Lower lobe of right lung (tissue), 2 donors: Measurements from ENCODE around the gene AKT3. TPM values are rescaled to one million over a fixed set of nuclear protein-coding genes. Genes with fewer than 3 reads are reported as not detected.

Source experiments
- ATAC-seq, 2 donors: fragments of 200-7000 bp; cut with Tn5 transposase; one replicate each; pipeline ENCODE4 v1.9.1; 2020 to 2022; ENCODE audit warnings: mild to moderate bottlenecking in 2 of 2, moderate library complexity in 2 of 2
- DNase-seq: peaks from one replicate; pipeline ENCODE4 v3.0.0-alpha.2; 2020
- H3K27ac ChIP-seq: fragments of 200-600 bp; one replicate; pipeline ENCODE4 v1.8.0; 2022
- H3K27me3 ChIP-seq: fragments of 200-600 bp; one replicate; pipeline ENCODE4 v1.8.0; 2022; ENCODE audit warnings: low read depth
- H3K36me3 ChIP-seq: fragments of 200-600 bp; one replicate; pipeline ENCODE4 v1.8.0; 2022; ENCODE audit warnings: mild to moderate bottlenecking
- H3K4me1 ChIP-seq: fragments of 200-600 bp; one replicate; pipeline ENCODE4 v1.8.0; 2022
- H3K4me3 ChIP-seq: fragments of 200-600 bp; one replicate; pipeline ENCODE4 v1.8.0; 2022; ENCODE audit warnings: mild to moderate bottlenecking
- H3K9me3 ChIP-seq: fragments of 200-600 bp; one replicate; pipeline ENCODE4 v1.8.0; 2022
- intact Hi-C: fragments of 100-400 bp; cut with DNase I; formaldehyde crosslinking; loops from one replicate; pipeline ENCODE4 v1.11.0; 2022
- total RNA-seq: library from RNA; stranded (reverse); fragmentation: NEBNext Ultra II Directional; extraction: Animal tissue kit (Norgen Biotek cat#: 25700); gene quantifications from one replicate; pipeline ENCODE4 v1.2.1, GENCODE V29; 2021
- TF ChIP-seq, protein P1 (sequence below): fragments of 200-600 bp; IDR thresholded peaks from one replicate; pipeline ENCODE4 v1.8.0; 2022; ENCODE audit warnings: antibody characterized with exemption, mild to moderate bottlenecking
- donor health status: DM: no; HTN: yes; CAD: no; lungs with severe emphysema.

The AKT3 gene
- total RNA-seq, 1 donor from 2014 or later = 52.5 TPM

DNA sequence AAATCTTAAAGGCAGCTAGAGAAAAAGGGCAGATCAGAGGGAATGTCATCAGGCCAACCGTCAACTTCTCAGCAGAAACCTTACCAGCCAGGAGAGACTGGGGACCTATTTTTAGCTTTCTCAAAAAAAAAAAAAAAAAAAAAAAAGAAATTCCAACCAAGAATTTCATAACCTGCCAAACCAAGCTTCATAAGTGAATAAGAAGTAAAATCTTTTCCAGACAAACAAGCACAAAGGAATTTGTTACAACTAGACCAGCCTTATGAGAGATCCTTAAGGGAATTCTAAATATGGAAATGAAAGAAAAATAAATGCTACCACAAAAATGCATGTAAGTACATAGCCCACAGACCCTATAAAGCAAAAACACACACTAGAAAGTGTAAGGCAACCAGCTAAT is 267.7 kb downstream of the AKT3 start:
- H3K4me1 ChIP-seq = no peaks in the 10 kb centered on the region
- no peak overlapping the region for H3K27ac ChIP-seq
- H3K4me3 ChIP-seq = no peak overlapping the region
- H3K27me3 ChIP-seq = no peaks in the 10 kb centered on the region
- ATAC-seq (no peak), DNase-seq (no peak)
- H3K36me3 ChIP-seq = no peaks in the 10 kb centered on the region
- intact Hi-C loops = no loop called here
- H3K9me3 ChIP-seq = peaks cover 33% of the 10 kb centered on the region
- TF ChIP-seq, protein P1, sequence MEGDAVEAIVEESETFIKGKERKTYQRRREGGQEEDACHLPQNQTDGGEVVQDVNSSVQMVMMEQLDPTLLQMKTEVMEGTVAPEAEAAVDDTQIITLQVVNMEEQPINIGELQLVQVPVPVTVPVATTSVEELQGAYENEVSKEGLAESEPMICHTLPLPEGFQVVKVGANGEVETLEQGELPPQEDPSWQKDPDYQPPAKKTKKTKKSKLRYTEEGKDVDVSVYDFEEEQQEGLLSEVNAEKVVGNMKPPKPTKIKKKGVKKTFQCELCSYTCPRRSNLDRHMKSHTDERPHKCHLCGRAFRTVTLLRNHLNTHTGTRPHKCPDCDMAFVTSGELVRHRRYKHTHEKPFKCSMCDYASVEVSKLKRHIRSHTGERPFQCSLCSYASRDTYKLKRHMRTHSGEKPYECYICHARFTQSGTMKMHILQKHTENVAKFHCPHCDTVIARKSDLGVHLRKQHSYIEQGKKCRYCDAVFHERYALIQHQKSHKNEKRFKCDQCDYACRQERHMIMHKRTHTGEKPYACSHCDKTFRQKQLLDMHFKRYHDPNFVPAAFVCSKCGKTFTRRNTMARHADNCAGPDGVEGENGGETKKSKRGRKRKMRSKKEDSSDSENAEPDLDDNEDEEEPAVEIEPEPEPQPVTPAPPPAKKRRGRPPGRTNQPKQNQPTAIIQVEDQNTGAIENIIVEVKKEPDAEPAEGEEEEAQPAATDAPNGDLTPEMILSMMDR = no peak

GRCh38 chr1:243580984-243581383 is 269.1 kb downstream of the AKT3 start:
- TF ChIP-seq, protein P1 = no peak
- ATAC-seq (no peak), DNase-seq (no peak)
- Histone ChIP-seq H3K4me1 (no peaks in the 10 kb centered on the region), H3K9me3 (peaks cover 33% of the 10 kb centered on the region), H3K27me3 (no peaks in the 10 kb centered on the region), H3K27ac (no peak overlapping the region), H3K4me3 (no peak overlapping the region), H3K36me3 (no peaks in the 10 kb centered on the region)
- intact Hi-C loops = no loop called here

DNA sequence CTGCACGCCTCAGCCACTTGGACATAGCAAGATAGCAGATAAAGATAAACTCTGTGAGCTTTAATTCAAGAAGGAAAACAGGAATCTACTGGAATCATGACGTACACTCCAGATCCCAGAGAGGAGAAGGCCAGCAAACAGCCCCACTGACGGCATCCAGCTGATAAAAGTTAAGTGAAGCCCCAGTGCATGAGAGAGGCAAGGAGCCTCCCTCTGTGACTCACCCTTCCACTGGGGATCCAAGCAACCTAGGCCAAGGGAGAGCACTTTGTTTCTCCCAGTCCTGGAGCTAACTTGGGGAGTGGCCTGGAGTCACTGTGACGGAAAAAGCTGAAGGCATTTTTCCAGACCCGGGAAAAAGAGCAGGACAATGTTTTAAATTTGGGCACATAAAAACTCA is 270.0 kb downstream of the AKT3 start:
- TF ChIP-seq, protein P1 = no peak
- intact Hi-C loops = no loop called here
- DNase-seq (no peak), ATAC-seq (no peak)
- no peak overlapping the region for H3K27ac ChIP-seq
- no peak overlapping the region for H3K4me3 ChIP-seq
- H3K27me3 ChIP-seq = no peaks in the 10 kb centered on the region
- H3K36me3 ChIP-seq = no peaks in the 10 kb centered on the region
- H3K9me3 ChIP-seq = peaks cover 24% of the 10 kb centered on the region
- no peaks in the 10 kb centered on the region for H3K4me1 ChIP-seq

GRCh38 chr1:243575070-243575469 is 275.0 kb downstream of the AKT3 start:
- Histone ChIP-seq H3K9me3 (peaks cover 5% of the 10 kb centered on the region), H3K4me1 (no peaks in the 10 kb centered on the region), H3K4me3 (no peak overlapping the region), H3K36me3 (no peaks in the 10 kb centered on the region), H3K27me3 (no peaks in the 10 kb centered on the region), H3K27ac (no peak overlapping the region)
- TF ChIP-seq, protein P1 = no peak
- ATAC-seq (no peak), DNase-seq (no peak)
- intact Hi-C loops = no loop called here

GRCh38 chr1:243572940-243573339 is 277.1 kb downstream of the AKT3 start:
- TF ChIP-seq, protein P1 = no peak

GRCh38 chr1:243568793-243569192 is 281.2 kb downstream of the AKT3 start:
- Histone ChIP-seq H3K4me1 (no peaks in the 10 kb centered on the region), H3K4me3 (no peak overlapping the region), H3K9me3 (no peaks in the 10 kb centered on the region), H3K27me3 (no peaks in the 10 kb centered on the region), H3K27ac (no peak overlapping the region), H3K36me3 (peaks cover 6% of the 10 kb centered on the region)
- no peak for ATAC-seq
- no peak for DNase-seq
- TF ChIP-seq, protein P1 = no peak
- intact Hi-C loops = no loop called here

More at GRCh38 chr1:243572940-243573339, 277.1 kb downstream of the AKT3 start:
- DNase-seq (no peak), ATAC-seq (no peak)
- Histone ChIP-seq H3K4me1 (no peaks in the 10 kb centered on the region), H3K27me3 (no peaks in the 10 kb centered on the region), H3K36me3 (no peaks in the 10 kb centered on the region), H3K4me3 (no peak overlapping the region), H3K27ac (no peak overlapping the region), H3K9me3 (peaks cover 5% of the 10 kb centered on the region)
- intact Hi-C loops = no loop called here
